Gastroesophageal sphincter (tissue), 3 donors: ENCODE data around the gene SLC6A5.

Experiments used
- CTCF ChIP-seq, 4 experiments: fragments of 200-600 bp in 2 of 4; fragments of 450-650 bp in 2 of 4; sonication (generic) in 1 of 4; IDR thresholded peaks; one replicate each; pipeline ENCODE4 v1.5.1; 2017 to 2019; ENCODE audit warnings: antibody characterized with exemption in 4 of 4, mild to moderate bottlenecking in 2 of 4, moderate library complexity in 2 of 4
- EP300 ChIP-seq: sonication (generic); formaldehyde crosslinking; IDR thresholded peaks from one replicate; pipeline ENCODE4 v1.6.1; 2017; ENCODE audit warnings: antibody characterized with exemption, mild to moderate bottlenecking
- POLR2A ChIP-seq, 2 donors: fragments of 450-650 bp; IDR thresholded peaks; one replicate each; pipeline ENCODE4 v1.6.1; 2017; ENCODE audit warnings: antibody characterized with exemption in 2 of 2, mild to moderate bottlenecking in 2 of 2, moderate library complexity in 1 of 2
- POLR2AphosphoS5 ChIP-seq: sonication (generic); formaldehyde crosslinking; IDR thresholded peaks from one replicate; pipeline ENCODE4 v1.6.1; 2017; ENCODE audit warnings: antibody characterized with exemption

GRCh38 chr11:20623252-20623651 lies 23.8 kb downstream of the SLC6A5 start:
- TF ChIP-seq CTCF (IDR thresholded peaks at IDR 0.05) (no peak), EP300 (no peak), POLR2A (IDR thresholded peaks at IDR 0.05) (no peak), POLR2AphosphoS5 (no peak)
